ENCODE results near the gene PIBF1. TPM values are rescaled to one million over a fixed set of nuclear protein-coding genes. Genes with fewer than 3 reads are reported as not detected.
A peak's percentile ranks its signal among the peaks of the same experiment; 100 is the strongest.

PIBF1 gene
- total RNA-seq, 4 donors from 2014 or later: 19.4 to 63.8 (median 40.2) TPM

GRCh38 chr13:73061473-73061872, 279.5 kb downstream of the PIBF1 start:
- Histone ChIP-seq H3K4me1 (peaks cover 0 to 17% (median 3%) of the 10 kb centered on the region in 4 donors), H3K27me3 (no peaks in the 10 kb centered on the region), H3K9me3 (no peaks in the 10 kb centered on the region), H3K27ac (peak overlapping the region in 2 of 4 donors; percentile 41 to 88), H3K4me3 (peak overlapping the region in 3 of 4 donors; percentile 77 to 93 (median 90)), H3K36me3 (peaks cover 0 to 3% (median 0%) of the 10 kb centered on the region in 3 donors)
- no peak for TF ChIP-seq EP300 (IDR thresholded peaks at IDR 0.05)
- TF ChIP-seq POLR2A (IDR thresholded peaks at IDR 0.05): no peak
- no peak for TF ChIP-seq CTCF (IDR thresholded peaks at IDR 0.05)
- DNase-seq (ENCODE audit: low spot score in 2 of 2): no peak
- whole genome bisulfite sequencing, 2 donors: 78 to 79% methylated on average over 6 of the region's 6 CpGs

- no peak for TF ChIP-seq EP300 (IDR thresholded peaks at IDR 0.05)
- no peak for TF ChIP-seq POLR2A (IDR thresholded peaks at IDR 0.05)
- TF ChIP-seq CTCF (IDR thresholded peaks at IDR 0.05): no peak
- H3K4me3 ChIP-seq: peak overlapping the region in 3 of 4 donors; percentile 77 to 93 (median 90)
These were observed 279.9 kb downstream of the PIBF1 start for GRCh38 chr13:73061876-73062275.

GRCh38 chr13:73062468-73062867, 280.5 kb downstream of the PIBF1 start:
- WGBS, 2 donors: 88 to 90% methylated on average over 13 of the region's 13 CpGs
- Histone ChIP-seq H3K4me1 (peaks cover 0 to 17% (median 3%) of the 10 kb centered on the region in 4 donors), H3K27ac (peak overlapping the region in 2 of 4 donors; percentile 41 to 88), H3K9me3 (no peaks in the 10 kb centered on the region), H3K36me3 (peaks cover 0 to 3% (median 0%) of the 10 kb centered on the region in 3 donors), H3K27me3 (no peaks in the 10 kb centered on the region), H3K4me3 (peak overlapping the region; percentile 4 to 93 (median 84))
- no peak for DNase-seq (ENCODE audit: low spot score in 2 of 2)
- TF ChIP-seq POLR2A (IDR thresholded peaks at IDR 0.05): no peak
- no peak for TF ChIP-seq EP300 (IDR thresholded peaks at IDR 0.05)
- no peak for TF ChIP-seq CTCF (IDR thresholded peaks at IDR 0.05)

More at GRCh38 chr13:73061876-73062275, 279.9 kb downstream of the PIBF1 start:
- Histone ChIP-seq H3K36me3 (peaks cover 0 to 3% (median 0%) of the 10 kb centered on the region in 3 donors), H3K27me3 (no peaks in the 10 kb centered on the region), H3K4me1 (peaks cover 0 to 17% (median 3%) of the 10 kb centered on the region in 4 donors), H3K9me3 (no peaks in the 10 kb centered on the region), H3K27ac (peak overlapping the region in 2 of 4 donors; percentile 41 to 88)
- DNase-seq (ENCODE audit: low spot score in 2 of 2): no peak
- WGBS, 2 donors: 80 to 84% methylated on average over 9 of the region's 9 CpGs

GRCh38 chr13:73063166-73063565, 281.2 kb downstream of the PIBF1 start:
- WGBS, 2 donors: 70 to 75% methylated on average over 3 of the region's 3 CpGs
- TF ChIP-seq CTCF (IDR thresholded peaks at IDR 0.05) (no peak), POLR2A (IDR thresholded peaks at IDR 0.05) (no peak), EP300 (IDR thresholded peaks at IDR 0.05) (no peak)
- H3K4me3 ChIP-seq: peak overlapping the region in 2 of 4 donors; percentile 16 to 93
- H3K36me3 ChIP-seq: peaks cover 0 to 3% (median 0%) of the 10 kb centered on the region in 3 donors
- H3K27ac ChIP-seq: peak overlapping the region in 1 of 4 donors; percentile 22
- no peaks in the 10 kb centered on the region for H3K9me3 ChIP-seq
- no peak for DNase-seq (ENCODE audit: low spot score in 2 of 2)
- H3K4me1 ChIP-seq: peaks cover 0 to 12% (median under 1%) of the 10 kb centered on the region in 4 donors
- H3K27me3 ChIP-seq: no peaks in the 10 kb centered on the region

- WGBS, 2 donors: 47 to 50% methylated on average over 2 of the region's 2 CpGs
- Histone ChIP-seq H3K36me3 (peaks cover 0 to 3% (median 0%) of the 10 kb centered on the region in 3 donors), H3K4me1 (peaks cover 0 to 10% (median 0%) of the 10 kb centered on the region in 4 donors), H3K27me3 (no peaks in the 10 kb centered on the region), H3K4me3 (peak overlapping the region in 1 of 4 donors; percentile 93), H3K9me3 (no peaks in the 10 kb centered on the region), H3K27ac (no peak overlapping the region)
- no peak for TF ChIP-seq CTCF (IDR thresholded peaks at IDR 0.05)
- no peak for TF ChIP-seq EP300 (IDR thresholded peaks at IDR 0.05)
- TF ChIP-seq POLR2A (IDR thresholded peaks at IDR 0.05): no peak
- no peak for DNase-seq (ENCODE audit: low spot score in 2 of 2)
These were observed 283.1 kb downstream of the PIBF1 start for GRCh38 chr13:73065036-73065435.

All from tibial nerve (tissue), 4 donors.